BJ (cell line): ENCODE results near the gene THOC2. TPM values are rescaled to one million over a fixed set of nuclear protein-coding genes. Genes with fewer than 3 reads are reported as not detected.

Source experiments
- CTCF ChIA-PET: fragments of 350-600 bp; formaldehyde crosslinking; extraction: SDS; loops from one replicate; lab custom pipeline; 2021; ENCODE audit warnings: antibody characterized with exemption, inconsistent platforms; lab: Yijun Ruan, JAX
- POLR2A ChIA-PET: fragments of 300-600 bp; sonication (Branson Sonifier 250); formaldehyde crosslinking; extraction: SDS; loops from one replicate; lab custom pipeline; 2021; ENCODE audit warnings: antibody characterized with exemption; lab: Charles Lee
- DNase-seq: peaks from one replicate; pipeline ENCODE4 v3.0.0-alpha.2; 2011; ENCODE audit warnings: low read depth
- H3K27me3 ChIP-seq: 2 replicates; pipeline ENCODE4 v1.6.0; 2011; ENCODE audit warnings: low read length; ENCODE audit not compliant: control insufficient read depth, insufficient read depth
- H3K36me3 ChIP-seq: 2 replicates; pipeline ENCODE4 v1.5.1; 2011; ENCODE audit warnings: low read length; ENCODE audit not compliant: control insufficient read depth, insufficient read depth
- H3K4me3 ChIP-seq: 2 replicates; pipeline ENCODE4 v1.5.1; 2011; ENCODE audit warnings: low read depth, mild to moderate bottlenecking, control low read depth, low read length
- CTCF ChIP-seq: IDR thresholded peaks from 2 replicates; pipeline ENCODE4 v1.5.1; 2011; ENCODE audit warnings: low read depth, mild to moderate bottlenecking, control low read depth, inconsistent platforms, low read length, moderate library complexity; ENCODE audit not compliant: insufficient read depth
- polyA plus RNA-seq: library from polyadenylated mRNA; depleted of rRNA; stranded (reverse); fragments of >200 nt; gene quantifications from 2 replicates; pipeline ENCODE4 v1.2.3, GENCODE V29; 2011

The THOC2 gene
- polyA plus RNA-seq, 1 experiment, result 23.8 TPM

GRCh38 chrX:123696334-123696733 lies 36.5 kb downstream of the THOC2 start:
- POLR2A ChIA-PET, result no interaction called here
- H3K4me3 ChIP-seq, result no peak overlapping the region
- no peak for TF ChIP-seq CTCF
- H3K36me3 ChIP-seq, result no peaks in the 10 kb centered on the region
- no peaks in the 10 kb centered on the region for H3K27me3 ChIP-seq
- no peak for DNase-seq
- CTCF ChIA-PET, result interaction anchor here (1.4 kb wide), 2 partner anchors 12 to 69 kb away, joined by 3 to 4 read pairs; no protein-coding TSS in a partner anchor

GRCh38 chrX:123695242-123695641 lies 37.6 kb downstream of the THOC2 start:
- POLR2A ChIA-PET, result no interaction called here
- TF ChIP-seq CTCF, result no peak
- Histone ChIP-seq H3K36me3 (no peaks in the 10 kb centered on the region), H3K4me3 (no peak overlapping the region), H3K27me3 (no peaks in the 10 kb centered on the region)
- DNase-seq, result no peak
- CTCF ChIA-PET, result no interaction called here

- no peak for DNase-seq
- Histone ChIP-seq H3K36me3 (no peaks in the 10 kb centered on the region; the same call in 1 of the 2 replicates), H3K4me3 (no peak overlapping the region), H3K27me3 (no peaks in the 10 kb centered on the region)
- CTCF ChIA-PET, result no interaction called here
- TF ChIP-seq CTCF, result no peak
- POLR2A ChIA-PET, result no interaction called here
Observed at GRCh38 chrX:123691776-123692175, 41.1 kb downstream of the THOC2 start.

- H3K27me3 ChIP-seq, result no peaks in the 10 kb centered on the region
- TF ChIP-seq CTCF, result no peak
- no peaks in the 10 kb centered on the region; the same call in 1 of the 2 replicates for H3K36me3 ChIP-seq
- H3K4me3 ChIP-seq, result no peak overlapping the region
- ChIA-PET CTCF (no interaction called here), POLR2A (no interaction called here)
- DNase-seq, result no peak
Observed at GRCh38 chrX:123688524-123688923, 44.3 kb downstream of the THOC2 start.

GRCh38 chrX:123685232-123685631 lies 47.6 kb downstream of the THOC2 start:
- H3K4me3 ChIP-seq, result no peak overlapping the region
- no peak for DNase-seq
- ChIA-PET CTCF (interaction anchor here (1.6 kb wide), 1 partner anchor 11 kb away, joined by 4 read pairs; no protein-coding TSS in a partner anchor), POLR2A (no interaction called here)
- TF ChIP-seq CTCF, result no peak
- no peaks in the 10 kb centered on the region; the same call in 1 of the 2 replicates for H3K36me3 ChIP-seq
- H3K27me3 ChIP-seq, result no peaks in the 10 kb centered on the region
